Measurements from ENCODE around the gene SUMF2. TPM values are rescaled to one million over a fixed set of nuclear protein-coding genes. Genes with fewer than 3 reads are reported as not detected.
A peak's percentile ranks its signal among the peaks of the same experiment; 100 is the strongest.

The SUMF2 gene
- total and polyA plus RNA-seq, 2 of the 13 experiments (the other 11 are each of a cell fraction or from before 2014, with no cell fraction given) = 48.9 to 54.4 TPM

- TF ChIP-seq, protein P1, sequence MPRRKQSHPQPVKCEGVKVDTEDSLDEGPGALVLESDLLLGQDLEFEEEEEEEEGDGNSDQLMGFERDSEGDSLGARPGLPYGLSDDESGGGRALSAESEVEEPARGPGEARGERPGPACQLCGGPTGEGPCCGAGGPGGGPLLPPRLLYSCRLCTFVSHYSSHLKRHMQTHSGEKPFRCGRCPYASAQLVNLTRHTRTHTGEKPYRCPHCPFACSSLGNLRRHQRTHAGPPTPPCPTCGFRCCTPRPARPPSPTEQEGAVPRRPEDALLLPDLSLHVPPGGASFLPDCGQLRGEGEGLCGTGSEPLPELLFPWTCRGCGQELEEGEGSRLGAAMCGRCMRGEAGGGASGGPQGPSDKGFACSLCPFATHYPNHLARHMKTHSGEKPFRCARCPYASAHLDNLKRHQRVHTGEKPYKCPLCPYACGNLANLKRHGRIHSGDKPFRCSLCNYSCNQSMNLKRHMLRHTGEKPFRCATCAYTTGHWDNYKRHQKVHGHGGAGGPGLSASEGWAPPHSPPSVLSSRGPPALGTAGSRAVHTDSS (CRISPR knock-in tag; conservative IDR thresholded peaks at IDR 0.05) = no peak
- TF ChIP-seq, protein P2, sequence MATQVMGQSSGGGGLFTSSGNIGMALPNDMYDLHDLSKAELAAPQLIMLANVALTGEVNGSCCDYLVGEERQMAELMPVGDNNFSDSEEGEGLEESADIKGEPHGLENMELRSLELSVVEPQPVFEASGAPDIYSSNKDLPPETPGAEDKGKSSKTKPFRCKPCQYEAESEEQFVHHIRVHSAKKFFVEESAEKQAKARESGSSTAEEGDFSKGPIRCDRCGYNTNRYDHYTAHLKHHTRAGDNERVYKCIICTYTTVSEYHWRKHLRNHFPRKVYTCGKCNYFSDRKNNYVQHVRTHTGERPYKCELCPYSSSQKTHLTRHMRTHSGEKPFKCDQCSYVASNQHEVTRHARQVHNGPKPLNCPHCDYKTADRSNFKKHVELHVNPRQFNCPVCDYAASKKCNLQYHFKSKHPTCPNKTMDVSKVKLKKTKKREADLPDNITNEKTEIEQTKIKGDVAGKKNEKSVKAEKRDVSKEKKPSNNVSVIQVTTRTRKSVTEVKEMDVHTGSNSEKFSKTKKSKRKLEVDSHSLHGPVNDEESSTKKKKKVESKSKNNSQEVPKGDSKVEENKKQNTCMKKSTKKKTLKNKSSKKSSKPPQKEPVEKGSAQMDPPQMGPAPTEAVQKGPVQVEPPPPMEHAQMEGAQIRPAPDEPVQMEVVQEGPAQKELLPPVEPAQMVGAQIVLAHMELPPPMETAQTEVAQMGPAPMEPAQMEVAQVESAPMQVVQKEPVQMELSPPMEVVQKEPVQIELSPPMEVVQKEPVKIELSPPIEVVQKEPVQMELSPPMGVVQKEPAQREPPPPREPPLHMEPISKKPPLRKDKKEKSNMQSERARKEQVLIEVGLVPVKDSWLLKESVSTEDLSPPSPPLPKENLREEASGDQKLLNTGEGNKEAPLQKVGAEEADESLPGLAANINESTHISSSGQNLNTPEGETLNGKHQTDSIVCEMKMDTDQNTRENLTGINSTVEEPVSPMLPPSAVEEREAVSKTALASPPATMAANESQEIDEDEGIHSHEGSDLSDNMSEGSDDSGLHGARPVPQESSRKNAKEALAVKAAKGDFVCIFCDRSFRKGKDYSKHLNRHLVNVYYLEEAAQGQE (IDR thresholded peaks at IDR 0.05; ENCODE audit: borderline replicate concordance in 1 of 2, low read depth in 1 of 2, low read length in 2 of 2) = peak in 1 of 2 experiments; percentile 18; a peak in 1 of 4 replicates
- TF ChIP-seq ZNF83 (CRISPR knock-in tag; IDR thresholded peaks at IDR 0.05; ENCODE audit: borderline replicate concordance) (no peak), KLF11 (CRISPR knock-in tag; IDR thresholded peaks at IDR 0.05) (0 out of 2 replicates have a peak, but pooled peaks have one; percentile 22), SKI (IDR thresholded peaks at IDR 0.05; ENCODE audit: partially characterized antibody) (no peak), ISX (CRISPR knock-in tag; conservative IDR thresholded peaks at IDR 0.05) (no peak), ZNF17 (CRISPR knock-in tag; IDR thresholded peaks at IDR 0.05) (0 out of 2 replicates have a peak, but pooled peaks have one; percentile 15), MLX (CRISPR knock-in tag; IDR thresholded peaks at IDR 0.05) (peak; percentile 34; the same call in 1 of the 2 replicates), ZBTB1 (CRISPR knock-in tag; IDR thresholded peaks at IDR 0.05; ENCODE audit: borderline replicate concordance) (no peak), ZNF841 (CRISPR knock-in tag; IDR thresholded peaks at IDR 0.05; ENCODE audit: borderline replicate concordance) (no peak)
- TF ChIP-seq, protein P3, sequence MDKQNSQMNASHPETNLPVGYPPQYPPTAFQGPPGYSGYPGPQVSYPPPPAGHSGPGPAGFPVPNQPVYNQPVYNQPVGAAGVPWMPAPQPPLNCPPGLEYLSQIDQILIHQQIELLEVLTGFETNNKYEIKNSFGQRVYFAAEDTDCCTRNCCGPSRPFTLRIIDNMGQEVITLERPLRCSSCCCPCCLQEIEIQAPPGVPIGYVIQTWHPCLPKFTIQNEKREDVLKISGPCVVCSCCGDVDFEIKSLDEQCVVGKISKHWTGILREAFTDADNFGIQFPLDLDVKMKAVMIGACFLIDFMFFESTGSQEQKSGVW (CRISPR knock-in tag; IDR thresholded peaks at IDR 0.05; ENCODE audit: borderline replicate concordance) = no peak
- TF ChIP-seq, protein P4, sequence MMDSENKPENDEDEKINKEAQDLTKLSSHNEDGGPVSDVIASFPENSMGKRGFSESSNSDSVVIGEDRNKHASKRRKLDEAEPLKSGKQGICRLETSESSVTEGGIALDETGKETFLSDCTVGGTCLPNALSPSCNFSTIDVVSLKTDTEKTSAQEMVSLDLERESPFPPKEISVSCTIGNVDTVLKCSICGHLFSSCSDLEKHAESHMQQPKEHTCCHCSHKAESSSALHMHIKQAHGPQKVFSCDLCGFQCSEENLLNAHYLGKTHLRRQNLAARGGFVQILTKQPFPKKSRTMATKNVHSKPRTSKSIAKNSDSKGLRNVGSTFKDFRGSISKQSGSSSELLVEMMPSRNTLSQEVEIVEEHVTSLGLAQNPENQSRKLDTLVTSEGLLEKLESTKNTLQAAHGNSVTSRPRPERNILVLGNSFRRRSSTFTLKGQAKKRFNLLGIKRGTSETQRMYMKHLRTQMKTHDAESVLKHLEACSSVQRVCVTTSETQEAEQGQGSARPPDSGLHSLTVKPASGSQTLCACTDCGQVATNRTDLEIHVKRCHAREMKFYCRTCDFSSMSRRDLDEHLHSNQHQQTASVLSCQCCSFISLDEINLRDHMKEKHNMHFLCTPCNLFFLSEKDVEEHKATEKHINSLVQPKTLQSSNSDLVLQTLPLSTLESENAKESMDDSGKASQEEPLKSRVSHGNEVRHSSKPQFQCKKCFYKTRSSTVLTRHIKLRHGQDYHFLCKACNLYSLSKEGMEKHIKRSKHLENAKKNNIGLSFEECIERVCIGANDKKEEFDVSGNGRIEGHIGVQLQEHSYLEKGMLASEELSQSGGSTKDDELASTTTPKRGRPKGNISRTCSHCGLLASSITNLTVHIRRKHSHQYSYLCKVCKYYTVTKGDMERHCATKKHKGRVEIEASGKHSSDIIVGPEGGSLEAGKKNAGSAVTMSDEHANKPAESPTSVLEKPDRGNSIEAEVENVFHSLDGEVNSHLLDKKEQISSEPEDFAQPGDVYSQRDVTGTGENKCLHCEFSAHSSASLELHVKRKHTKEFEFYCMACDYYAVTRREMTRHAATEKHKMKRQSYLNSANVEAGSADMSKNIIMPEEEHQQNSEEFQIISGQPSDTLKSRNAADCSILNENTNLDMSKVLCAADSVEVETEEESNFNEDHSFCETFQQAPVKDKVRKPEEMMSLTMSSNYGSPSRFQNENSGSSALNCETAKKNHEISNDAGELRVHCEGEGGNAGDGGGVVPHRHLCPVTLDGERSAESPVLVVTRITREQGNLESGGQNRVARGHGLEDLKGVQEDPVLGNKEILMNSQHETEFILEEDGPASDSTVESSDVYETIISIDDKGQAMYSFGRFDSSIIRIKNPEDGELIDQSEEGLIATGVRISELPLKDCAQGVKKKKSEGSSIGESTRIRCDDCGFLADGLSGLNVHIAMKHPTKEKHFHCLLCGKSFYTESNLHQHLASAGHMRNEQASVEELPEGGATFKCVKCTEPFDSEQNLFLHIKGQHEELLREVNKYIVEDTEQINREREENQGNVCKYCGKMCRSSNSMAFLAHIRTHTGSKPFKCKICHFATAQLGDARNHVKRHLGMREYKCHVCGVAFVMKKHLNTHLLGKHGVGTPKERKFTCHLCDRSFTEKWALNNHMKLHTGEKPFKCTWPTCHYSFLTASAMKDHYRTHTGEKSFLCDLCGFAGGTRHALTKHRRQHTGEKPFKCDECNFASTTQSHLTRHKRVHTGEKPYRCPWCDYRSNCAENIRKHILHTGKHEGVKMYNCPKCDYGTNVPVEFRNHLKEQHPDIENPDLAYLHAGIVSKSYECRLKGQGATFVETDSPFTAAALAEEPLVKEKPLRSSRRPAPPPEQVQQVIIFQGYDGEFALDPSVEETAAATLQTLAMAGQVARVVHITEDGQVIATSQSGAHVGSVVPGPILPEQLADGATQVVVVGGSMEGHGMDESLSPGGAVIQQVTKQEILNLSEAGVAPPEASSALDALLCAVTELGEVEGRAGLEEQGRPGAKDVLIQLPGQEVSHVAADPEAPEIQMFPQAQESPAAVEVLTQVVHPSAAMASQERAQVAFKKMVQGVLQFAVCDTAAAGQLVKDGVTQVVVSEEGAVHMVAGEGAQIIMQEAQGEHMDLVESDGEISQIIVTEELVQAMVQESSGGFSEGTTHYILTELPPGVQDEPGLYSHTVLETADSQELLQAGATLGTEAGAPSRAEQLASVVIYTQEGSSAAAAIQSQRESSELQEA (CRISPR knock-in tag; IDR thresholded peaks at IDR 0.05; ENCODE audit: not compliant biosample characterization) = peak; percentile 91
Observed at GRCh38 chr7:56051339-56052191, 12.5 kb upstream of the SUMF2 start, which contains the start of the genes CCT6A and PSPH (continued).

Data from HepG2 (cell line).